Measurements from ENCODE around the gene BLMH.

DNA sequence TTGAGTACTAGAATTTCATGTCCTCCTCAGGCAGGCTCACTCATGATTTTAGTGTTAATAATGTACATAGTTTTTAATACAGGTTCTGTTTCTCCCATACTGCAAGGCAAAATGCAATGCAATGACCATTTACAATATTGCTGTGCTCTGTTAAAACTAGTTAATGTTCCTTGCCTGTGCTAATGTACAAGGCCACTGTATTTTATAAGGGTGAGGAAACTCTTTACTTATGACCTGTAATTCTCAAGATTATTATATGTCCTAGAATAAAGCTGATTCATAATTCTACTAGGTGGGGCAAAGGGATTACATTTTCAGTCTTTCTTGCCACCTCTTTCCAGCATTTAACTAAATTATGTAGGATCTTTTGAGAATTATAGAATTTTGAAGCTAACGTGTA, 22.7 kb upstream of the BLMH start:
- TF ChIP-seq, protein P1, sequence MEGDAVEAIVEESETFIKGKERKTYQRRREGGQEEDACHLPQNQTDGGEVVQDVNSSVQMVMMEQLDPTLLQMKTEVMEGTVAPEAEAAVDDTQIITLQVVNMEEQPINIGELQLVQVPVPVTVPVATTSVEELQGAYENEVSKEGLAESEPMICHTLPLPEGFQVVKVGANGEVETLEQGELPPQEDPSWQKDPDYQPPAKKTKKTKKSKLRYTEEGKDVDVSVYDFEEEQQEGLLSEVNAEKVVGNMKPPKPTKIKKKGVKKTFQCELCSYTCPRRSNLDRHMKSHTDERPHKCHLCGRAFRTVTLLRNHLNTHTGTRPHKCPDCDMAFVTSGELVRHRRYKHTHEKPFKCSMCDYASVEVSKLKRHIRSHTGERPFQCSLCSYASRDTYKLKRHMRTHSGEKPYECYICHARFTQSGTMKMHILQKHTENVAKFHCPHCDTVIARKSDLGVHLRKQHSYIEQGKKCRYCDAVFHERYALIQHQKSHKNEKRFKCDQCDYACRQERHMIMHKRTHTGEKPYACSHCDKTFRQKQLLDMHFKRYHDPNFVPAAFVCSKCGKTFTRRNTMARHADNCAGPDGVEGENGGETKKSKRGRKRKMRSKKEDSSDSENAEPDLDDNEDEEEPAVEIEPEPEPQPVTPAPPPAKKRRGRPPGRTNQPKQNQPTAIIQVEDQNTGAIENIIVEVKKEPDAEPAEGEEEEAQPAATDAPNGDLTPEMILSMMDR (IDR thresholded peaks at IDR 0.05; ENCODE audit: poor library complexity) = no peak
- TF ChIP-seq EZH2 (IDR thresholded peaks at IDR 0.05; ENCODE audit: borderline replicate concordance) (no peak), EZH2phosphoT487 (IDR thresholded peaks at IDR 0.05; ENCODE audit: low read depth, severe bottlenecking, unreplicated experiment) (no peak)

Measured in hepatocyte (in vitro differentiated cells).